Central memory CD8-positive, alpha-beta T cell (primary cell): ENCODE measurements around the gene HAPLN3.
A peak's percentile ranks its signal among the peaks of the same experiment; 100 is the strongest.
"Not testable (repeated sequence)": the region's sequence is repeated elsewhere in the genome, so short reads cannot be mapped to it uniquely, and the experiment has no call there.

ENCODE experiments used
- ATAC-seq: fragments of 150-1000 bp; cut with Tn5 transposase; replicated peaks from 2 replicates; pipeline ENCODE4 v1.10.0; 2022; ENCODE audit warnings: mild to moderate bottlenecking, moderate FRiP score, moderate number of reproducible peaks; ENCODE audit not compliant: poor library complexity, severe bottlenecking; ENCODE audit errors: extremely low read depth
- DNase-seq, 2 donors: peaks; one replicate each; pipeline ENCODE4 v3.0.0; 2021; ENCODE audit warnings: low spot score in 2 of 2
- H3K27ac Mint-ChIP-seq: one replicate; pipeline ENCODE4 v1.8.0; 2022; ENCODE audit warnings: low read depth, mild to moderate bottlenecking, moderate library complexity, mixed read lengths
- H3K27me3 Mint-ChIP-seq: one replicate; pipeline ENCODE4 v1.8.0; 2022; ENCODE audit warnings: mixed read lengths
- H3K36me3 Mint-ChIP-seq: one replicate; pipeline ENCODE4 v1.8.0; 2022; ENCODE audit warnings: mild to moderate bottlenecking, moderate library complexity, mixed read lengths; ENCODE audit not compliant: insufficient read depth
- H3K4me1 Mint-ChIP-seq: one replicate; pipeline ENCODE4 v1.8.0; 2022; ENCODE audit warnings: mixed read lengths
- H3K4me3 Mint-ChIP-seq: one replicate; pipeline ENCODE4 v1.8.0; 2022; ENCODE audit warnings: mild to moderate bottlenecking, moderate library complexity, mixed read lengths
- H3K9me3 Mint-ChIP-seq: one replicate; pipeline ENCODE4 v1.8.0; 2022; ENCODE audit warnings: mixed read lengths

The HAPLN3 gene, protein sequence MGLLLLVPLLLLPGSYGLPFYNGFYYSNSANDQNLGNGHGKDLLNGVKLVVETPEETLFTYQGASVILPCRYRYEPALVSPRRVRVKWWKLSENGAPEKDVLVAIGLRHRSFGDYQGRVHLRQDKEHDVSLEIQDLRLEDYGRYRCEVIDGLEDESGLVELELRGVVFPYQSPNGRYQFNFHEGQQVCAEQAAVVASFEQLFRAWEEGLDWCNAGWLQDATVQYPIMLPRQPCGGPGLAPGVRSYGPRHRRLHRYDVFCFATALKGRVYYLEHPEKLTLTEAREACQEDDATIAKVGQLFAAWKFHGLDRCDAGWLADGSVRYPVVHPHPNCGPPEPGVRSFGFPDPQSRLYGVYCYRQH

DNA sequence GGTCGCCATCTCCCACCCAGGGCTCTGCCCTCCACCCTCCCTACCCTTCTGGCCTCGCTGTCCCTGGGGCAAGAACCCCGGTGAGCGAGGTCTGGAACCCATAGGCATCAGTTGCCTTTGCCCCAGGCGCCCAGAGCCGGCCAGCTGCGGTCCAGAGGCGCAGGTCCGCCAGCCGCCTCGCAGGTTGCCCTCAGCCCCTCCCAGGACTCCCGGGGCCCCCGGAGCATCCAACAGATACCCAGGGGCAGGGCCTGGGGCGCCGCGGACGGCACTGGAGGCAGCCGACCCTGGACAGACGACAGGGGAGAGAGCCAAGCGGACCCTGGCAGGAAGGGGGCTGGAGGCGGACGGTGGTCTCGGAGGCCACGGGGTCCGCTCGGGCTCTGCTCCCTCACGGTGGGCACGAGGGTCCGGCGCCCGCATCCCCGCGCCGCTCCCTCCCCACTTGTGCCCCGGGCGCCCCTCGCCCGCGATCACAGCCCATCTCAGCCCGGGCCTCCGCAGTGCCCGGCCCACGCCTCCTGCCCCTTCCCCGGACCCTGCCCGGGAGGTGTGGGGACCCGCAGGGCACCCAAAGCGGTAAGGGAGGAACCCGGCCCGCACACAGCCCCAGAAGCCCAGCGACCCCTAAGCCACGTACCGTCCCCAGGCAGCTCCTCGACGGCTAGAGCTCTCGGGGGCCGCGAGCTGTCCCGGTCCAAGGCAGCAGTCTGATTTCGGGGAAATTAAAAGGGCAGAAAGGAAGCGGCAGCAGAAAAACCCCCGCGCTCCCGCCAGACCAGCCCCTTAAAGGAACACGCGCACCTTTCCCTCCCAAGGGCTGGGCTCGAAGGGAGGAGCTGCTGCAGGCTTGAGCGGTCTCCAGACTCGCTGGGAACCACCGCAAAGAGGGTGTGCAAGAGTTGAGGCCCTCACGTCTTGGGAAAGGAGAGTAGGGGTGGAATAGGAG is at the start of gene HAPLN3:
Gene HAPLN3 (minus strand): TSS at position 726 of the 949 bp plus-strand sequence. CDS start 8,246 bp downstream, outside the sequence.
- Mint-ChIP-seq H3K4me1 (peaks cover 23% of the 10 kb centered on the region), H3K36me3 (peaks cover 2% of the 10 kb centered on the region), H3K27ac (peak within 1 kb of the TSS; percentile 93), H3K9me3 (no peaks in the 10 kb centered on the region), H3K27me3 (peaks cover 9% of the 10 kb centered on the region), H3K4me3 (peak within 1 kb of the TSS; percentile 80)
- DNase-seq (no peak), ATAC-seq (peak; percentile 39)

DNA sequence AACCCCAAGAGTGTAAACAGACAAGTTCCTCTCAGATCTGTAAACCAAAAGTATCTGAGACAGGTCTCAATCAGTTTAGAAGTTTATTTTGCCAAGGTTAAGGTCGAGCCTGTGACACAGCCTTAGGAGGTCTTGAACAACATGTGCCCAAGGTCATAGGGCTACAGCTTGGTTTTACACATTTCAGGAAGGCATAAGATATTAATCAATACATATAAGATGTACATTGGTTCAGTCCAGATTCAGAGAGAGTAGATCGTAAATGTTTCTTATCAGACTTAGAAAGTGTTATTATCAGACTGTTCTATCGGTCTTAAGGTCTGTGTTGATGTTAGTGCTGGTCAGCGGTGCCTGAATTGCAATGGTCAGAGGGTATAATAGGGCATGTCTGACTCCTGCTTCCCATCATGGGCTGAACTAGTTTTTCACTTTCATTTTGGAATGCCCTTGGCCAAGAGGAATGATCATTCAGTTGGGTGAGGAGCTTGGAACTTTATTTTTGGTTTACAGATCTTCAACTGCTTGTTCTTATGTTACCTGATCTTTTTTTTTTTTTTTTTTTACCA is 44.8 kb upstream of the HAPLN3 start:
- H3K36me3 Mint-ChIP-seq: peaks cover 1% of the 10 kb centered on the region
- H3K27ac Mint-ChIP-seq: no peak overlapping the region
- no peaks in the 10 kb centered on the region for H3K9me3 Mint-ChIP-seq
- H3K27me3 Mint-ChIP-seq: peaks cover 26% of the 10 kb centered on the region
- no peaks in the 10 kb centered on the region for H3K4me1 Mint-ChIP-seq
- ATAC-seq: no peak
- H3K4me3 Mint-ChIP-seq: no peak overlapping the region
- no peak for DNase-seq

DNA sequence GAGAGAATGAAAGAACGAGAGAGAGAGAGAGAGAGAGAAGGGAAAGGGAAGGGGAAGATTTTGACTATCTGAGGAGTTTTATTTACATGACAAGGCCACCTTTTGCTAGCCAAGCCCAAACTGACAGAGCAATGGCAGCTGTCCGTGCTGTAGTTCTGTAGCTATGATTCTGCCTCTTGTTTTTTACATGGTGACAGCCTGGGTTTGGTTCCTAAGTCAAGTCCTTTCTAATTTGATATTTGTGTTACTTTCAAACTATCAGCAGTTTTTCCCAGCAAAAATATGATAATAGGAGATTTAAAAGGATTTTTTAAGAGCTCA is 44.1 kb upstream of the HAPLN3 start:
- peaks cover 32% of the 10 kb centered on the region for H3K27me3 Mint-ChIP-seq
- no peaks in the 10 kb centered on the region for H3K9me3 Mint-ChIP-seq
- H3K36me3 Mint-ChIP-seq: no peaks in the 10 kb centered on the region
- H3K27ac Mint-ChIP-seq: peak overlapping the region; percentile 83
- H3K4me3 Mint-ChIP-seq: no peak overlapping the region
- H3K4me1 Mint-ChIP-seq: no peaks in the 10 kb centered on the region
- DNase-seq (no peak), ATAC-seq (no peak)

DNA sequence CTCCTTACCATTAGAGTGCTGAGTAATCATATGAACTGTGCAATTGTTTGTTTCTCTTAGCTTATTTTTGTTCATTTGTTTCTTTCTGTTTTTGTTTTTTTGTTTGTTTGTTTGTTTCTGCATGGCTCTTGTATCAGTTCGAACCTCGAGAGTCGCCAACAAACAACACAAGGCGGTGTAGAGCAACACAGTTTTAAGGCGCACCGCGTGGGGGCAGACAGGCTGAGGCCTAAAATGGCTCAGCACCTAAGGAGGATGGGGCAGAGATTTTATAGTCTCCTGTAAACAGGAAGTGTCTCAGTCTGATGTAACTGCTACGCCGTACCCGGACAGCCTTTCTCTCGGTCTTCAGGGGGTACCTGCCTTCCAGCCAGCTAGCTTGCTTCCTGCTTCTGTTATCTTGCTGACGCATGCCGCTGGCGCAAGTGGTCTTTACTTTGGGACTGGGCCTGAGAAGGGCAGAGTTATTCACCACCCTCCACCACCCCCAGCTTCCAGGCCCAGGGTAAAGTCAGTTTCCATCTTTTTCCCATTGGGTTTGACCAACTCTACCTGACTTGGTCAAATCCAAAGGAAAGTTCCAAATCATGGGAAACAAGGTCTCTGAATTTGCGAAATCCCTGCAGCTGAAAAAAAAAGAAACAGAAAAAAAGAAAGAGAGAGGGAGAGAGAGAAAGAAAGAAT is 43.6 kb upstream of the HAPLN3 start:
- DNase-seq: no peak
- Mint-ChIP-seq H3K27me3 (peaks cover 37% of the 10 kb centered on the region), H3K27ac (peak overlapping the region; percentile 83), H3K4me3 (no peak overlapping the region), H3K9me3 (no peaks in the 10 kb centered on the region), H3K36me3 (no peaks in the 10 kb centered on the region), H3K4me1 (no peaks in the 10 kb centered on the region)
- no peak for ATAC-seq

DNA sequence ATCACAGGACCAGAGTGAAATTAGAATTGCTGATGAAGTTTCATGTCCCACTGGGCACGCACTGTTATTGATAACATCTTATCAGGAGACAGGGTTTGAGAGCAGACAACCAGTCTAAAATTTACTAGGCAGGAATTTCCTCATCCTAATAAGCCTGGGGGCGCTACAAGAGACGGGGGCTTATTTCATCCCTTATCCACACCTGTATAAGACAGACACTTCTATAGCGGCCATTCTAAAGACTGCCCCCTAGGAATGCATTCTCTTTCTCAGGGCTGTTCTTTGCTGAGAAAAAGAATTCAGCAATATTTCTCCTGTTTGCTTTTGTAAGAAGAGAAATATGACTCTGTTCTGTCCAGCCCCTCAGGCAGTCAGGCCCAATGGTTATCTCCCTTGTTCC is 39.1 kb upstream of the HAPLN3 start:
- H3K36me3 Mint-ChIP-seq, H3K4me3 Mint-ChIP-seq, H3K9me3 Mint-ChIP-seq, ATAC-seq, H3K27ac Mint-ChIP-seq, DNase-seq, H3K4me1 Mint-ChIP-seq: not testable (repeated sequence)
- peaks cover 67% of the 10 kb centered on the region for H3K27me3 Mint-ChIP-seq

DNA sequence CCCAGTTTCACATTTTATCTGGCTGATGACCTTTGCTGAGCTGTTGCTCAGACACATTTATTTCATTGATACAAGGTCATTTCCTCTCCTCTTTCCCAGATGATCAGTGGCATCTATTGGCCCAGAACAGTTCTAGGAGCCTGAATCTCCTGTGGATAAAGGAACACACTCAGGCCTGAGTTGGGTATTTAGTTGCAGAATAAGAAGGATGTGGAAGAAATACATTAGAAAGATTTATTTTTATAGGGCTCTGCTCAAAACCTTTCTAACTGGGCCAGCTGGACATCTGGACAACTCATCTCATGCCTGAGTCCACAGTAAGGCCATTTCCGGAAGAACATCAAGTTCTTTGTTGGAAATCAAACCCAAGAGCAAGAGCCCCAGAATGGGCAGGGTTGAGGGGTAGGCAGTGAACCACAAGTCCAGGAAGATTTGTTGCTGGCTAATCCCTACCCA is 37.6 kb upstream of the HAPLN3 start:
- DNase-seq (no peak), ATAC-seq (no peak)
- peaks cover 73% of the 10 kb centered on the region for H3K27me3 Mint-ChIP-seq
- no peaks in the 10 kb centered on the region for H3K4me1 Mint-ChIP-seq
- H3K27ac Mint-ChIP-seq: no peak overlapping the region
- no peaks in the 10 kb centered on the region for H3K9me3 Mint-ChIP-seq
- H3K4me3 Mint-ChIP-seq: no peak overlapping the region
- H3K36me3 Mint-ChIP-seq: no peaks in the 10 kb centered on the region

DNA sequence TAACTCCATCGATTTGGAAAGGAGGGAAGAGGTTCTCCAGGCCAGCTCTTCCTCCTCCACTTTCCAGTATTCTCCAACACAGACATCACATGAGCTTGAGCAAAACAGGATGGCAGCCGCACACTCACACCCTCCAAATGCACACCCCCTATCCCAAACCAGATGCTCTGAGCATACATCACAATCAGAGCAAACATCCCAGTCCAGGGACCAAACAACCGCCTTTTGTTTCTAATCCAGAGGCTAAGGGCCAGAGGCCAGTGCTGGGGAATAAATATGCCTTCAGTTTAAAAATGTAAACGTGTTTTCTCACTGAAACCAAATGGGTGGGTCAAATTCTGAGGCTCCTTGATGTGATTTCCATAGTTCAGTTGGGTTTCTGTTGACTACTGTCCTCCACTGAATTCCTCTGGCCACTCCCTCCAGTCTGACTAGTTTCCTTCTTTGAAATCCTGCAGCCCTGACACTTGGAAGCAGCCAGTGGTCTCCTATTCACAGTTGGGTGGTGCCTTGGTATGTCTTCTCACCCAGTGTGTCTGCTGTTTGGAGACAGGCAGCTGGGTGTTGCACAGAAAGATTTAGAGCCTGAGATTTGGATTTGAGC is 37.0 kb upstream of the HAPLN3 start:
- Mint-ChIP-seq H3K36me3 (no peaks in the 10 kb centered on the region), H3K27ac (no peak overlapping the region), H3K27me3 (peaks cover 73% of the 10 kb centered on the region), H3K4me3 (no peak overlapping the region), H3K4me1 (no peaks in the 10 kb centered on the region), H3K9me3 (no peaks in the 10 kb centered on the region)
- no peak for DNase-seq
- ATAC-seq: no peak

DNA sequence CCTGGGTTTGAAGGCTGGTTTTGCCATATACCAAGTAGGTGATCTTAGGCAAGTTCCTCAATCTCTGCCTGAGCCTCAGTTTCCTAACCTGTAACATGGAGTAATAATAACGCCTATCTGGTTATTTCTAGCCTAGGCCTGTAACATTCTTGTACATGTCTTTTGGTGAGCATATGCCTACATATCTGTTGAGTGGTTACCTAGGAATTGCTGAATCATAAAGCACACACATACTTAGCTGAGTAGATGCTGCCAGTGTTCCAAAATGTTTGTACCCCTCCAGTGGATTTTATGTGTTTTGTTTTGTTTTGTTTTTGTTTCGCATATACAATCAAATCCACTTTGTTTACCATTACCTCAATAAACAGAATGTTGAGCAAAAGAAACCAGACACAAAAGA is 35.2 kb upstream of the HAPLN3 start:
- Mint-ChIP-seq H3K27ac (no peak overlapping the region), H3K9me3 (no peaks in the 10 kb centered on the region), H3K4me3 (no peak overlapping the region), H3K36me3 (no peaks in the 10 kb centered on the region), H3K4me1 (no peaks in the 10 kb centered on the region), H3K27me3 (peaks cover 60% of the 10 kb centered on the region)
- ATAC-seq (no peak), DNase-seq (no peak)

DNA sequence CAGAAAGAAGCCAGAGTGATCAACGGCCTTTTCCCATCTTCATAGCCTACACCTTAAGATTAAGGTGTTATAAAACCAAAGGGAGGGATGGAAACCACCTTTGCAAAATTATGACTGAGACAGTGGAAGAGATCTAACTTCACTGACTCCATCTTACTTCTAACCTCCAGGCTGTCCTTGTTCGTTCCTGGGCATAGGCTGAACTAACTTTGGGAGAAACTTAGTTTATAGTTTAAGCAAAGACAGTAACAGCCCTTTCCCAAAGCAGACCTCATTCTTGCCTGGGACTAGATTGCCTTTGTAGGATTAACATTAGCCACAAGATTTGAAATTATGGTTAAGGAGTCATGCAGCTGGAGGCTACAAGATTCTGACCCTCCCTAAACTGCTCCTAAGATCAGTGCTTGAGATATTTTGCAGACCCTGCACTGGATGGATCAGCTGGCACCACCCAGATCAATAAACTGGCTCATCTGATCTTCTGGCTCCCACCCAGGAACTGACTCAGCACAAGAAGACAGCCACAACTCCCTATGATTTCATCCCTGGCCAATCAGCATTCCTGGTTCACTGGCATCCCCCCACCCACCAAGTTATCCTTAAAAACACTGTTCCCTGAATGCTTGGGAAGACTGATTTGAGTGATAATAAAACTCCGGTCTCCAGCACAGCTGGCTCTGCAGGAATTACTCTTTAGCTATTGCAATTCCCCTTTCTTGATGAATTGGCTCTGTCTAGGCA is 34.2 kb upstream of the HAPLN3 start:
- peaks cover 50% of the 10 kb centered on the region for H3K27me3 Mint-ChIP-seq
- H3K9me3 Mint-ChIP-seq, H3K4me3 Mint-ChIP-seq, H3K36me3 Mint-ChIP-seq, H3K4me1 Mint-ChIP-seq, DNase-seq, ATAC-seq, H3K27ac Mint-ChIP-seq: not testable (repeated sequence)

DNA sequence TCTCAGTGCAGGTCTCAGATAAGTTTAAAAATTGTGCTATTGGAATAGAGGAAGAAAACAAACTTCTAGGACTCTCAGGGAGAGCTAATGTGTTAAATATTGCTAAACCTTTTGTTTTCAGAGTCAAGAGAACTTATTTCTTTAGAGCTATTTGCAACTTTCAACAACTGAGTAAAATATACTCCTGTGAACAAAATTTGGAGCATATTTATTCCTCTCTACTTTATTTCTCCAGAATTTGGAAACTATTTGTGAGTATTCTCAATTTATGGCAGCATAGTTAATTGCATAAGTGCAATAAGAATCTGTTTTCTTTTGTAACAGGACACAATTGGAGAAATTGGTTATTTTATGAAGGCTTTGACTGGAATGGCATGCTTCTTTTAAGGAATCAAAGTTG is 32.8 kb upstream of the HAPLN3 start:
- peaks cover 40% of the 10 kb centered on the region for H3K27me3 Mint-ChIP-seq
- H3K4me3 Mint-ChIP-seq, H3K4me1 Mint-ChIP-seq, DNase-seq, H3K36me3 Mint-ChIP-seq, ATAC-seq, H3K27ac Mint-ChIP-seq, H3K9me3 Mint-ChIP-seq: not testable (repeated sequence)

DNA sequence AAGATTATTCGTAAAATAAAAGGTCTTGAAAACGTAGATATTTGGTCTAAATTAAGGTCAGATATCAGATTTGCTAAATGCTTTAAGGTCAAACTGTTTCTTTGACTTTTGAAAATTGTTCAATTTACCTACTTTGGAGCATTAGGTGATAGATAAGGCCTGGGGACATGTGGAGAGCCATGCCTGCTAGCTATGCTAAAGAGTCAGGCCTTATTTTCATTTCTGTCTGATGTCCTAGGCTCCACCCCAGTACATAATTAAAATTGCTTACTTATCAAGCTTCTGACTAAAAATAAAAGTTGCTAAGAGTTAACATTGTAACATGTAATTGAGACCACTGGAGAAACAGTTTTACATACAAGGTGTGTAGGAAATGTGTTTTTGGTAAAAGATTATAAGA is 30.3 kb upstream of the HAPLN3 start:
- H3K9me3 Mint-ChIP-seq, H3K4me1 Mint-ChIP-seq, H3K36me3 Mint-ChIP-seq, H3K4me3 Mint-ChIP-seq, ATAC-seq, DNase-seq, H3K27ac Mint-ChIP-seq: not testable (repeated sequence)
- peaks cover 19% of the 10 kb centered on the region for H3K27me3 Mint-ChIP-seq
